ACHN (cell line): Measurements from ENCODE around the gene DTX1.
A peak's percentile ranks its signal among the peaks of the same experiment; 100 is the strongest.

Experiments used
- DNase-seq: peaks from one replicate; pipeline ENCODE4 v3.0.0-alpha.2; 2015
- in situ Hi-C: cut with HindIII; loops from 2 replicates; pipeline ENCODE4 v1.10.0; 2017; ENCODE audit warnings: low sequenced_read_pairs, low pct_ligation_motif_present, low pct_unique_long_range_greater_than_20kb

The DTX1 gene

GRCh38 chr12:113051759-113052158, 4.8 kb upstream of the DTX1 start:
- in situ Hi-C loops, result loop anchor here (25.0 kb wide), 1 partner anchor 111 kb away; no protein-coding TSS in a partner anchor
- DNase-seq, result no peak

GRCh38 chr12:113052326-113052725, 4.2 kb upstream of the DTX1 start:
- no peak for DNase-seq
- in situ Hi-C loops, result loop anchor here (25.0 kb wide), 1 partner anchor 110 kb away; no protein-coding TSS in a partner anchor

GRCh38 chr12:113054948-113055486, 1.5 kb upstream of the DTX1 start:
- no peak for DNase-seq
- in situ Hi-C loops, result loop anchor here (25.0 kb wide), 1 partner anchor 107 kb away; no protein-coding TSS in a partner anchor

GRCh38 chr12:113055594-113056380, 743 bp upstream of the DTX1 start:
- in situ Hi-C loops, result loop anchor here (25.0 kb wide), 1 partner anchor 107 kb away; no protein-coding TSS in a partner anchor
- DNase-seq, result no peak

- in situ Hi-C loops, result loop anchor here (25.0 kb wide), 1 partner anchor 106 kb away; no protein-coding TSS in a partner anchor
- no peak for DNase-seq
Observed at GRCh38 chr12:113056381-113056630, 224 bp upstream of the DTX1 start.

GRCh38 chr12:113057565-113058485, 1.3 kb downstream of the DTX1 start:
- no peak for DNase-seq
- in situ Hi-C loops, result loop anchor here (25.0 kb wide), 1 partner anchor 104 kb away; no protein-coding TSS in a partner anchor

GRCh38 chr12:113058553-113058952, 2.0 kb downstream of the DTX1 start:
- no peak for DNase-seq
- in situ Hi-C loops, result loop anchor here (25.0 kb wide), 1 partner anchor 104 kb away; no protein-coding TSS in a partner anchor

- in situ Hi-C loops, result loop anchor here (25.0 kb wide), 1 partner anchor 103 kb away; no protein-coding TSS in a partner anchor
- no peak for DNase-seq
Observed at GRCh38 chr12:113059071-113059595, 2.6 kb downstream of the DTX1 start.

GRCh38 chr12:113060336-113060960, 3.9 kb downstream of the DTX1 start:
- in situ Hi-C loops, result loop anchor here (25.0 kb wide), 1 partner anchor 102 kb away; no protein-coding TSS in a partner anchor
- DNase-seq, result no peak

GRCh38 chr12:113061061-113061694, 4.6 kb downstream of the DTX1 start:
- in situ Hi-C loops, result loop anchor here (25.0 kb wide), 1 partner anchor 101 kb away; no protein-coding TSS in a partner anchor
- no peak for DNase-seq

- in situ Hi-C loops, result loop anchor here (25.0 kb wide), 1 partner anchor 100 kb away; no protein-coding TSS in a partner anchor
- DNase-seq, result no peak
Observed at GRCh38 chr12:113062502-113063395, 6.2 kb downstream of the DTX1 start.

- no peak for DNase-seq
- in situ Hi-C loops, result loop anchor here (25.0 kb wide), 1 partner anchor 99 kb away; no protein-coding TSS in a partner anchor
Observed at GRCh38 chr12:113063396-113064350, 7.1 kb downstream of the DTX1 start.

- DNase-seq, result no peak
- in situ Hi-C loops, result loop anchor here (25.0 kb wide), 1 partner anchor 98 kb away; no protein-coding TSS in a partner anchor
Observed at GRCh38 chr12:113064395-113065125, 8.0 kb downstream of the DTX1 start.

GRCh38 chr12:113065126-113066007, 8.8 kb downstream of the DTX1 start:
- in situ Hi-C loops, result loop anchor here (25.0 kb wide), 1 partner anchor 97 kb away; no protein-coding TSS in a partner anchor
- peak; percentile 46 for DNase-seq
